K562 (cell line): Measurements from ENCODE around the gene IRF2. TPM values are rescaled to one million over a fixed set of nuclear protein-coding genes. Genes with fewer than 3 reads are reported as not detected.

Experiments
- ARID1B ChIP-seq: fragments of 450-650 bp; IDR thresholded peaks from 2 replicates; pipeline ENCODE4 v1.6.1; 2016; ENCODE audit warnings: antibody characterized with exemption, mild to moderate bottlenecking, inconsistent platforms
- BDP1 ChIP-seq: IDR thresholded peaks from 3 replicates; pipeline ENCODE4 v1.6.1; 2011; ENCODE audit not compliant: insufficient read length, insufficient read depth
- C11orf30 ChIP-seq: fragments of 450-650 bp; IDR thresholded peaks from 2 replicates; pipeline ENCODE4 v1.6.1; 2016; ENCODE audit warnings: low read depth, mild to moderate bottlenecking
- CBX2 ChIP-seq: fragments of 200-600 bp; sonication (generic); IDR thresholded peaks from one replicate; pipeline ENCODE4 v1.6.1; 2012; ENCODE audit warnings: mild to moderate bottlenecking, low read length, inconsistent platforms; ENCODE audit not compliant: insufficient read depth, poor library complexity, severe bottlenecking
- CHD1 ChIP-seq: fragments of 200-600 bp; sonication (generic); IDR thresholded peaks from one replicate; pipeline ENCODE4 v1.6.1; 2012; ENCODE audit warnings: mild to moderate bottlenecking, moderate library complexity, low read length, inconsistent platforms
- CSDE1 ChIP-seq, 2 experiments: fragments of 450-650 bp; IDR thresholded peaks; 2 replicates each; pipeline ENCODE4 v1.6.1; 2016; ENCODE audit warnings: mild to moderate bottlenecking in 1 of 2
- CTCFL ChIP-seq: IDR thresholded peaks from 2 replicates; pipeline ENCODE4 v1.6.1; 2011; ENCODE audit warnings: borderline replicate concordance, low read depth, mild to moderate bottlenecking, moderate library complexity, low read length; ENCODE audit not compliant: insufficient read depth, poor library complexity, severe bottlenecking
- DMBX1 ChIP-seq: fragments of 250-450 bp; sonication (Bioruptor Pico); IDR thresholded peaks from 2 replicates; pipeline ENCODE4 v1.8.0; 2022; ENCODE audit warnings: inconsistent platforms, mild to moderate bottlenecking, moderate library complexity, borderline replicate concordance
- E2F5 ChIP-seq: sonication (generic); formaldehyde crosslinking; IDR thresholded peaks from 2 replicates; pipeline ENCODE4 v1.8.0; 2022; ENCODE audit warnings: mild to moderate bottlenecking, missing genetic modification reagents
- FOXK1 ChIP-seq: sonication (generic); formaldehyde crosslinking; IDR thresholded peaks from 2 replicates; pipeline ENCODE4 v1.8.0; 2022; ENCODE audit warnings: missing genetic modification reagents, mild to moderate bottlenecking, borderline replicate concordance
- FOXK2 ChIP-seq, 2 experiments: fragments of 450-650 bp; IDR thresholded peaks in 1 of 2; conservative IDR thresholded peaks in 1 of 2; 2 replicates each; pipeline ENCODE4 v1.6.1; 2016; ENCODE audit warnings: low read depth in 2 of 2, mild to moderate bottlenecking in 1 of 2
- GABPA ChIP-seq: fragments of 200-800 bp; sonication (Bioruptor generic); conservative IDR thresholded peaks from 2 replicates; pipeline ENCODE4 v1.6.1; 2016; ENCODE audit warnings: low read depth, missing genetic modification characterization, missing compliant biosample characterization
- JUND ChIP-seq, 2 experiments: IDR thresholded peaks; 2 replicates in 1 of 2; 3 replicates in 1 of 2; pipeline ENCODE4 v1.6.1; 2011; ENCODE audit warnings: borderline replicate concordance in 2 of 2, low read depth in 2 of 2, low read length in 2 of 2, improper control_type of control experiment in 1 of 2, missing biosample characterization in 1 of 2, missing genetic modification characterization in 1 of 2, missing genetic modification reagents in 1 of 2
- NFE2 ChIP-seq: IDR thresholded peaks from 2 replicates; pipeline ENCODE4 v1.6.1; 2014; ENCODE audit warnings: antibody characterized with exemption, low read depth
- NFYB ChIP-seq: IDR thresholded peaks from 2 replicates; pipeline ENCODE4 v1.6.1; 2011; ENCODE audit warnings: mild to moderate bottlenecking, moderate library complexity; ENCODE audit not compliant: insufficient read length; ENCODE audit errors: extremely low read depth
- POLR2AphosphoS5 ChIP-seq: IDR thresholded peaks from 2 replicates; pipeline ENCODE4 v1.6.1; 2011; ENCODE audit warnings: mild to moderate bottlenecking, low read depth, low read length, moderate library complexity; ENCODE audit not compliant: control insufficient read depth, insufficient read depth
- RAD21 ChIP-seq, 2 experiments: fragments of 250-450 bp in 1 of 2; fragments of 450-650 bp in 1 of 2; sonication (Bioruptor Pico) in 1 of 2; formaldehyde crosslinking in 1 of 2; IDR thresholded peaks in 1 of 2; conservative IDR thresholded peaks in 1 of 2; 2 replicates each; pipeline versions ENCODE4 v1.4.0 to v1.8.0; 2020 to 2022; ENCODE audit warnings: mild to moderate bottlenecking in 2 of 2, moderate library complexity in 1 of 2
- SIRT6 ChIP-seq: IDR thresholded peaks from one replicate; pipeline ENCODE4 v1.6.1; 2012; ENCODE audit warnings: low read depth, mild to moderate bottlenecking, control low read depth, inconsistent platforms, low read length, moderate library complexity
- SRSF9 ChIP-seq: fragments of 200-400 bp; formaldehyde crosslinking; IDR thresholded peaks from 2 replicates; pipeline ENCODE4 v1.6.1; 2017; ENCODE audit warnings: low read depth, low read length, borderline replicate concordance
- TARDBP ChIP-seq: fragments of 450-650 bp; IDR thresholded peaks from 2 replicates; pipeline ENCODE4 v1.6.1; 2016
- TCF3 ChIP-seq: sonication (generic); formaldehyde crosslinking; IDR thresholded peaks from 2 replicates; pipeline ENCODE4 v1.4.0; 2020; ENCODE audit warnings: mild to moderate bottlenecking, missing genetic modification reagents
- THRAP3 ChIP-seq: fragments of 450-650 bp; IDR thresholded peaks from 2 replicates; pipeline ENCODE4 v1.6.1; 2016; ENCODE audit warnings: mild to moderate bottlenecking, inconsistent platforms, borderline replicate concordance
- U2AF1 ChIP-seq: fragments of 200-400 bp; formaldehyde crosslinking; optimal IDR thresholded peaks from 2 replicates; pipeline ENCODE3; 2017; ENCODE audit warnings: mild to moderate bottlenecking, low read depth, low read length, moderate library complexity
- ZNF143 ChIP-seq: sonication (generic); formaldehyde crosslinking; IDR thresholded peaks from 2 replicates; pipeline ENCODE4 v1.9.0; 2022; ENCODE audit warnings: mild to moderate bottlenecking, missing genetic modification reagents
- ZNF184 ChIP-seq: sonication (generic); formaldehyde crosslinking; IDR thresholded peaks from 2 replicates; pipeline ENCODE4 v1.5.0; 2020; ENCODE audit warnings: missing genetic modification reagents
- ZNF561 ChIP-seq: fragments of 450-650 bp; formaldehyde crosslinking; conservative IDR thresholded peaks from 2 replicates; pipeline ENCODE4 v1.4.0; 2020; ENCODE audit warnings: mild to moderate bottlenecking, moderate library complexity
- ZNF57 ChIP-seq: fragments of 450-650 bp; formaldehyde crosslinking; IDR thresholded peaks from 2 replicates; pipeline ENCODE4 v1.4.0; 2020; ENCODE audit warnings: mild to moderate bottlenecking, moderate library complexity
- polyA plus RNA-seq, 8 experiments: library from polyadenylated mRNA; depleted of rRNA in 4 of 8; stranded (reverse) in 5 of 8; unstranded in 3 of 8; fragments of >200 nt; fragmentation: Nextera tagmentation in 2 of 8; fragmentation: Illumina TruSeq in 1 of 8; extraction: Ambion mirVana in 2 of 8; extraction: Trizol in 1 of 8; gene quantifications; 2 replicates each; pipeline versions ENCODE4 v1.2.1 to v1.2.3, GENCODE V29; 2011 to 2014; ENCODE audit warnings: inconsistent platforms in 1 of 8, missing spikeins in 1 of 8
- total RNA-seq, 7 experiments: library from RNA; depleted of rRNA in 6 of 7; stranded (reverse); fragments of >200 nt in 6 of 7; fragmentation: Illumina TruSeq in 2 of 7; extraction: Trizol in 2 of 7; gene quantifications; 2 replicates each; pipeline versions ENCODE4 v1.2.1 to v1.2.3, GENCODE V29; 2011 to 2021; ENCODE audit warnings: low replicate concordance in 1 of 7

Gene IRF2
- total and polyA plus RNA-seq, 9 of the 15 experiments (the other 6 are each of a cell fraction or from before 2014, with no cell fraction given): 7.1 to 17.1 (median 11.3) TPM

- TF ChIP-seq RAD21 (CRISPR knock-in tag; conservative IDR thresholded peaks at IDR 0.05 in 1 of 2, IDR thresholded peaks at IDR 0.05 in 1 of 2) (no peak), C11orf30 (peak; percentile 28), FOXK2 (conservative IDR thresholded peaks at IDR 0.05 in 1 of 2, IDR thresholded peaks at IDR 0.05 in 1 of 2; ENCODE audit: low read depth in 2 of 2) (peak; percentile 63 to 72), NFE2 (no peak; the same call in 1 of the 2 replicates), SRSF9 (no peak), CSDE1 (IDR thresholded peaks at IDR 0.05) (no peak), TCF3 (CRISPR knock-in tag) (peak; percentile 94), ARID1B (peak; percentile 95), NFYB (no peak), GABPA (no peak), DMBX1 (CRISPR knock-in tag) (no peak; the same call in 1 of the 2 replicates), CHD1 (no peak), TARDBP (no peak), CBX2 (no peak), ZNF561 (CRISPR knock-in tag) (no peak), E2F5 (CRISPR knock-in tag) (no peak), CTCFL (no peak), ZNF143 (CRISPR knock-in tag) (no peak), SIRT6 (no peak), FOXK1 (CRISPR knock-in tag) (no peak), THRAP3 (no peak), BDP1 (no peak), ZNF184 (CRISPR knock-in tag) (no peak), POLR2AphosphoS5 (peak; percentile 85; the same call in 1 of the 2 replicates), U2AF1 (no peak), ZNF57 (CRISPR knock-in tag) (no peak), JUND (IDR thresholded peaks at IDR 0.05; ENCODE audit: borderline replicate concordance, low read depth, low read length) (peak; percentile 35; the same call in 1 of the 2 replicates), JUND (tag; IDR thresholded peaks at IDR 0.05; ENCODE audit: borderline replicate concordance, low read depth, low read length) (peak; percentile 38; the same call in 1 of the 3 replicates)
Measured at GRCh38 chr4:184451726-184452125, 22.6 kb downstream of the IRF2 start (continued).
